ENCODE data around the gene NPR3. TPM values are rescaled to one million over a fixed set of nuclear protein-coding genes. Genes with fewer than 3 reads are reported as not detected.

NPR3 gene
- polyA plus RNA-seq, 1 of the 3 experiments (the other 2 are of a cell fraction) = 35.8 TPM

- H3K79me2 ChIP-seq (ENCODE audit: insufficient read depth) = no peaks in the 10 kb centered on the region
- 0 out of 2 replicates have a peak, but pooled peaks cover 3% of the 10 kb centered on the region for H3K9me3 ChIP-seq
- WGBS (ENCODE audit: low lambda C conversion rate) = 0% methylated on average over 2 of the region's 2 CpGs
- H3K9ac ChIP-seq = no peak overlapping the region
- no peaks in the 10 kb centered on the region for H4K20me1 ChIP-seq (ENCODE audit: insufficient read depth)
- H3K4me3 ChIP-seq (ENCODE audit: low read depth in 2 of 2, low read length in 1 of 2) = no peak overlapping the region
- H3K4me2 ChIP-seq = no peak overlapping the region
- peaks cover 4 to 6% of the 10 kb centered on the region in 2 experiments; a peak in 3 of 4 replicates for H3K4me1 ChIP-seq (ENCODE audit: control insufficient read depth in 1 of 2, insufficient read depth in 2 of 2, low read depth in 1 of 2, low read length in 1 of 2)
- CTCF ChIA-PET = no interaction called here
- no peak overlapping the region for H3K27ac ChIP-seq (ENCODE audit: low read depth in 2 of 2, low read length in 1 of 2)
- no peaks in the 10 kb centered on the region for H3K9me2 ChIP-seq
- POLR2A ChIA-PET = no interaction called here
- H3F3A ChIP-seq (replicated peaks; ENCODE audit: insufficient read depth) = peaks cover 11% of the 10 kb centered on the region
- TF ChIP-seq, protein P1, sequence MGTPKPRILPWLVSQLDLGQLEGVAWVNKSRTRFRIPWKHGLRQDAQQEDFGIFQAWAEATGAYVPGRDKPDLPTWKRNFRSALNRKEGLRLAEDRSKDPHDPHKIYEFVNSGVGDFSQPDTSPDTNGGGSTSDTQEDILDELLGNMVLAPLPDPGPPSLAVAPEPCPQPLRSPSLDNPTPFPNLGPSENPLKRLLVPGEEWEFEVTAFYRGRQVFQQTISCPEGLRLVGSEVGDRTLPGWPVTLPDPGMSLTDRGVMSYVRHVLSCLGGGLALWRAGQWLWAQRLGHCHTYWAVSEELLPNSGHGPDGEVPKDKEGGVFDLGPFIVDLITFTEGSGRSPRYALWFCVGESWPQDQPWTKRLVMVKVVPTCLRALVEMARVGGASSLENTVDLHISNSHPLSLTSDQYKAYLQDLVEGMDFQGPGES (IDR thresholded peaks at IDR 0.05; ENCODE audit: low read depth, low read length) = no peak
- DNase-seq = no peak
- H2AFZ ChIP-seq (ENCODE audit: low read depth) = no peak overlapping the region
- H3K27me3 ChIP-seq (ENCODE audit: insufficient read depth) = no peaks in the 10 kb centered on the region
- H3K36me3 ChIP-seq (replicated peaks in 1 of 2; ENCODE audit: control insufficient read depth in 1 of 2, insufficient read depth in 2 of 2, low read length in 1 of 2) = no peaks in the 10 kb centered on the region
Observed at GRCh38 chr5:32683125-32683524, 28.0 kb upstream of the NPR3 start.

GRCh38 chr5:32684260-32684659, 26.9 kb upstream of the NPR3 start:
- Histone ChIP-seq H3F3A (replicated peaks; ENCODE audit: insufficient read depth) (peaks cover 11% of the 10 kb centered on the region), H3K27me3 (ENCODE audit: insufficient read depth) (no peaks in the 10 kb centered on the region), H3K27ac (ENCODE audit: low read depth in 2 of 2, low read length in 1 of 2) (no peak overlapping the region), H3K9me3 (0 out of 2 replicates have a peak, but pooled peaks cover 3% of the 10 kb centered on the region), H3K79me2 (ENCODE audit: insufficient read depth) (no peaks in the 10 kb centered on the region), H2AFZ (ENCODE audit: low read depth) (no peak overlapping the region), H3K9me2 (no peaks in the 10 kb centered on the region), H3K4me1 (ENCODE audit: control insufficient read depth in 1 of 2, insufficient read depth in 2 of 2, low read depth in 1 of 2, low read length in 1 of 2) (peaks cover 4 to 6% of the 10 kb centered on the region in 2 experiments; a peak in 3 of 4 replicates), H3K36me3 (replicated peaks in 1 of 2; ENCODE audit: control insufficient read depth in 1 of 2, insufficient read depth in 2 of 2, low read length in 1 of 2) (no peaks in the 10 kb centered on the region), H4K20me1 (ENCODE audit: insufficient read depth) (no peaks in the 10 kb centered on the region), H3K4me2 (no peak overlapping the region), H3K9ac (no peak overlapping the region), H3K4me3 (ENCODE audit: low read depth in 2 of 2, low read length in 1 of 2) (no peak overlapping the region)
- no peak for DNase-seq
- 83% methylated on average over 1 of the region's 1 CpG for WGBS (ENCODE audit: low lambda C conversion rate)
- ChIA-PET POLR2A (no interaction called here), CTCF (no interaction called here)
- TF ChIP-seq FOXM1 (IDR thresholded peaks at IDR 0.05; ENCODE audit: low read depth) (no peak), CHD2 (IDR thresholded peaks at IDR 0.05; ENCODE audit: low read length, partially characterized antibody) (no peak), RAD21 (IDR thresholded peaks at IDR 0.05; ENCODE audit: low read length) (no peak), MAX (IDR thresholded peaks at IDR 0.05; ENCODE audit: low read depth) (no peak)
- TF ChIP-seq, protein P2, sequence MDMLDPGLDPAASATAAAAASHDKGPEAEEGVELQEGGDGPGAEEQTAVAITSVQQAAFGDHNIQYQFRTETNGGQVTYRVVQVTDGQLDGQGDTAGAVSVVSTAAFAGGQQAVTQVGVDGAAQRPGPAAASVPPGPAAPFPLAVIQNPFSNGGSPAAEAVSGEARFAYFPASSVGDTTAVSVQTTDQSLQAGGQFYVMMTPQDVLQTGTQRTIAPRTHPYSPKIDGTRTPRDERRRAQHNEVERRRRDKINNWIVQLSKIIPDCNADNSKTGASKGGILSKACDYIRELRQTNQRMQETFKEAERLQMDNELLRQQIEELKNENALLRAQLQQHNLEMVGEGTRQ (IDR thresholded peaks at IDR 0.05; ENCODE audit: borderline replicate concordance, low read depth, low read length) = no peak
- TF ChIP-seq, protein P3, sequence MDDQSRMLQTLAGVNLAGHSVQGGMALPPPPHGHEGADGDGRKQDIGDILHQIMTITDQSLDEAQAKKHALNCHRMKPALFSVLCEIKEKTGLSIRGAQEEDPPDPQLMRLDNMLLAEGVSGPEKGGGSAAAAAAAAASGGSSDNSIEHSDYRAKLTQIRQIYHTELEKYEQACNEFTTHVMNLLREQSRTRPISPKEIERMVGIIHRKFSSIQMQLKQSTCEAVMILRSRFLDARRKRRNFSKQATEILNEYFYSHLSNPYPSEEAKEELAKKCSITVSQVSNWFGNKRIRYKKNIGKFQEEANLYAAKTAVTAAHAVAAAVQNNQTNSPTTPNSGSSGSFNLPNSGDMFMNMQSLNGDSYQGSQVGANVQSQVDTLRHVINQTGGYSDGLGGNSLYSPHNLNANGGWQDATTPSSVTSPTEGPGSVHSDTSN (IDR thresholded peaks at IDR 0.05) = no peak
